ENCODE measurements around the gene MRTFB.
"Not testable (repeated sequence)": the region's sequence is repeated elsewhere in the genome, so short reads cannot be mapped to it uniquely, and the experiment has no call there.

Gene MRTFB

DNA sequence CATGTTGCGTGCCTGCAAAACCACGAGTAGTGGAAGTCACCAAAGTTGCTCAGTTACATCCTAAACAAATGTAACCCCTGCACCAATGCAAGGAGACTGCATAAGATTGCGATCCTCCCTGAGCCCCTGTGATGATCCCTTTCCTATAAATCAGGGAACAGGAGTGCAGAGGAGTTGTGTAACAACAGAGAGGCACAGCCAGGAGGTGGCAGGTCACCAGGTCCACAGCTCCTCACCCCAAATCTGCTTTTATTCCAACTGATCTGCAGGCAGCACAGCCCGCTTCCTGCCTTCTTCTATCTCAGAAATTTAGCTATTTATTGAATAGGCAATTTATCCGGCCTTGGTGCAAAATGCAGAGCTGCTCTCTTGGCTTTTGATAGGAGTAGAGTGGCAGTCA, 36.0 kb upstream of the MRTFB start:
- no peak for DNase-seq (ENCODE audit: extremely low spot score)
- CTCF ChIA-PET, result interaction anchor here (0.7 to 1.6 kb wide), 4 partner anchors 8 to 22 kb away, joined by 3 to 4 read pairs (median 3); no protein-coding TSS in a partner anchor
- TF ChIP-seq, protein P1, sequence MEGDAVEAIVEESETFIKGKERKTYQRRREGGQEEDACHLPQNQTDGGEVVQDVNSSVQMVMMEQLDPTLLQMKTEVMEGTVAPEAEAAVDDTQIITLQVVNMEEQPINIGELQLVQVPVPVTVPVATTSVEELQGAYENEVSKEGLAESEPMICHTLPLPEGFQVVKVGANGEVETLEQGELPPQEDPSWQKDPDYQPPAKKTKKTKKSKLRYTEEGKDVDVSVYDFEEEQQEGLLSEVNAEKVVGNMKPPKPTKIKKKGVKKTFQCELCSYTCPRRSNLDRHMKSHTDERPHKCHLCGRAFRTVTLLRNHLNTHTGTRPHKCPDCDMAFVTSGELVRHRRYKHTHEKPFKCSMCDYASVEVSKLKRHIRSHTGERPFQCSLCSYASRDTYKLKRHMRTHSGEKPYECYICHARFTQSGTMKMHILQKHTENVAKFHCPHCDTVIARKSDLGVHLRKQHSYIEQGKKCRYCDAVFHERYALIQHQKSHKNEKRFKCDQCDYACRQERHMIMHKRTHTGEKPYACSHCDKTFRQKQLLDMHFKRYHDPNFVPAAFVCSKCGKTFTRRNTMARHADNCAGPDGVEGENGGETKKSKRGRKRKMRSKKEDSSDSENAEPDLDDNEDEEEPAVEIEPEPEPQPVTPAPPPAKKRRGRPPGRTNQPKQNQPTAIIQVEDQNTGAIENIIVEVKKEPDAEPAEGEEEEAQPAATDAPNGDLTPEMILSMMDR (IDR thresholded peaks at IDR 0.05; ENCODE audit: control extremely low read depth, extremely low read depth, low read depth, missing control alignments), result no peak
- POLR2A ChIA-PET, result no interaction called here

DNA sequence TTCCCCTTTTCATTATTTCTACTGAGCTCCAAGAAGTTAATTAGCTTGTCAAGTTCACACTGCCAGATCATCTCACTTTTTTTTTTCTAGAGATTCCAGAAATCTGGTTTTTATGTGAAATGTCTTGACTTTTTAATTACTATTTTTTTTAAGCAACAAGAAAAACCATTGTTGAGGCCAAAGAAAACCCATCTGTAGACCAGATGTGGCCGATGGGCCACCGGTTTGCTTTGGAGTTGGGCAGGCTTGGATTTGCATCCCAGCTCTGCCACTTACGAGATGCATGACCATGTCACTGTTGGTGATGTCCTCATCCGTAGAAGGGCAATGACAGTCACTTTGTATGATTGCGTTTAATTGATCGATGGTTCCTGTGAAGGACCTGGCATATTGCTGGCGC, 34.2 kb upstream of the MRTFB start:
- ChIA-PET POLR2A (no interaction called here), CTCF (interaction anchor here (1.6 kb wide), 1 partner anchor 28 kb away, joined by 3 read pairs; no protein-coding TSS in a partner anchor)
- DNase-seq (ENCODE audit: extremely low spot score), result no peak
- TF ChIP-seq, protein P1 (IDR thresholded peaks at IDR 0.05; ENCODE audit: control extremely low read depth, extremely low read depth, low read depth, missing control alignments), result no peak

DNA sequence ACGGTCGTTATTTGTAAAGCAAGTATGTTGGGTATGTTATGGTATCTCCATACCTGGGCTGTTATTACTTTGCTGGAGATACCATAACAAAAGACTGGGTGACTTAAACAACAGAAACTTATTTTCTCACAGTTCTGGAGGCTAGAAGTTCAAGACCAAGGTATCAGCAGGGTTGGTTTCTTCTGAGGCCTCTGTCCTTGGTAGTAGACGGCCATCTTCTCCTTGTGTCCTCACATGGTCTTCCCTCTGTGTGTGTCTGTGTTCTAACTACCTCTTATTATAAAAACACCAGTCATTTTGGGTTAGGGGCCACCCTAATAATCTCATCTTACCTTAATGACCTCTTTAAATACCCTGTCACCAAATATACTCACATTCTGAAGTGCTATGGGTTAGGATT, 33.2 kb upstream of the MRTFB start:
- ChIA-PET CTCF (interaction anchor here (1.6 kb wide), 1 partner anchor 29 kb away, joined by 3 read pairs; no protein-coding TSS in a partner anchor), POLR2A (no interaction called here)
- no peak for DNase-seq (ENCODE audit: extremely low spot score)
- TF ChIP-seq, protein P1 (IDR thresholded peaks at IDR 0.05; ENCODE audit: control extremely low read depth, extremely low read depth, low read depth, missing control alignments), result no peak

DNA sequence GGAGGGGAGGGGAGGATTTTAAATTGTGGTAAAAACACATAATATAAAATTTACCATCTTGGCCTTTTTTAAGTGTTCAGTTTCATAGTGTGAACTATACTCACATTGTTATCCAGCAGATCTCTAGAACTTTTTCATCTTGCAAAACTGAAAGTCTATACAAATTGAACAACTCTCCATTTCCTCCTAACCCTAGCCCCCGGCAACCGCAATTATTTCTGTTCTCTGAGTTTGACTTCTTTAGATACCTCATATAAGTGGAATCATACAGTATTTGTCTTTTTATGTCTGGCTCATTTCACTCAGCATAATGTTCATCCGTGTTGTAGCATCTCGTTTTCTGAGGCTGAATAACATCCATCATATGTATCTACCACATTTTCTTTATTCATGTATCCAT, 30.0 kb upstream of the MRTFB start:
- POLR2A ChIA-PET, result no interaction called here
- TF ChIP-seq, protein P1 (IDR thresholded peaks at IDR 0.05; ENCODE audit: control extremely low read depth, extremely low read depth, low read depth, missing control alignments), result no peak
- DNase-seq (ENCODE audit: extremely low spot score), result no peak
- CTCF ChIA-PET, result no interaction called here

DNA sequence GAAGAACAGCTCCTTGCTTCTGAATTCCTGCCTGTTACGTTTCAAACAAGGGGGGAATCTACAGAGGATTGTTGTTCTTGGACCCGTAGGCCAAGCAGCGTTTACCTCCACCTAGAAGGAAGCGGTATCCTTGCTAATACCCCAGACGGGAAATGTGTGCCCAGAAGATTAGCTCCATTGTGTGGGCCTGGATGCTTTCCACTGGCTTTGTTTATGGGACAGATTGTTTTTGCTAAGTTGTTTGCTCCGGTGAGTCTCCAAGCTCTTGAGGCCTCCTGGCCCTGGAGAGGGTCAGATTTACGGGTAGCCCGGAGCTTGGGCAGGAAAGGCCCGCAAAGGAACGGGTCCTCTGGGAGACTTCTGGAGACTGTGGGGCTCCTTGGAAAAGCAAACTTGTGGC, 28.4 kb upstream of the MRTFB start:
- DNase-seq (ENCODE audit: extremely low spot score), result no peak
- ChIA-PET CTCF (interaction anchor here (1.6 kb wide), 1 partner anchor 17 kb away, joined by 3 read pairs; no protein-coding TSS in a partner anchor), POLR2A (no interaction called here)
- TF ChIP-seq, protein P1 (IDR thresholded peaks at IDR 0.05; ENCODE audit: control extremely low read depth, extremely low read depth, low read depth, missing control alignments), result no peak

DNA sequence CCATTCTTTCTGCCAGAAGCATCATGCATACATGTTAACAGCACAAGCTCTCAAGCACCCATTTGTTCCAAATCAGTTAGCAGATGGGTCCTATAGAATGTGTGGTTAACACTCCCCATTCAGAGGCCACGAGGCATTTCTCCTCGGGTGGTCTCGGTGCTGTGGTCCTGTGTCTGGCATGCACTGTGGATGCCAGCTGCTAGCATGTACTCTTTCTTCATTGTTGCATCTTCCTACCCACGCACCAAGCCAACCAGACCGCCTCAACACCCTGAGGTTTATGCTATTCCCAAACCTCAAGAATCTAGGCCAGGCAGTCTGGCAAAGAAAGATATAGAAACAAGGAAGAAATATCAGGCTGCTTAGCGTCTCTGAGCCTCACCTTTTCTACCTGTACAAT, 27.8 kb upstream of the MRTFB start:
- ChIA-PET CTCF (interaction anchor here (1.6 kb wide), 1 partner anchor 16 kb away, joined by 3 read pairs; no protein-coding TSS in a partner anchor), POLR2A (no interaction called here)
- TF ChIP-seq, protein P1 (IDR thresholded peaks at IDR 0.05; ENCODE audit: control extremely low read depth, extremely low read depth, low read depth, missing control alignments), result no peak
- DNase-seq (ENCODE audit: extremely low spot score), result no peak

DNA sequence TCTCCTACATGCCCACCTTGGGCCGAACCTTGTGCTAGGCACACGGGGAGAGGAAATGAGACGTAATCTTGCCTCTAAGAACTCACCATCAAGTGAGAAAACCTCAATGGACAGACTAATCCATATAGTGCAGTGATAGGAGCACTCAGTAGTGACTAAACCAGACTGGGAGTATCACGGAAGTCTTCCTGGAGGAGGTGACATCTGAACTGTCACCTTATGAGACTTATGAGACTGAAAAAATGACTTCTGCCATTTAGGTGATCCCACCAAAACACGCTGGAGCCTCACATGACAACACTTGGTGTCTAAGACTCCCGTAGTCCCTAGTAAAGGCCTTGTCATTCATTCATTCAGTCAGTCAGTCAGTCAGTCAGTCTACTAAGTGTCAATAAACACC, 27.3 kb upstream of the MRTFB start:
- TF ChIP-seq, protein P1 (IDR thresholded peaks at IDR 0.05; ENCODE audit: control extremely low read depth, extremely low read depth, low read depth, missing control alignments), result no peak
- no peak for DNase-seq (ENCODE audit: extremely low spot score)
- ChIA-PET CTCF (no interaction called here), POLR2A (no interaction called here)

DNA sequence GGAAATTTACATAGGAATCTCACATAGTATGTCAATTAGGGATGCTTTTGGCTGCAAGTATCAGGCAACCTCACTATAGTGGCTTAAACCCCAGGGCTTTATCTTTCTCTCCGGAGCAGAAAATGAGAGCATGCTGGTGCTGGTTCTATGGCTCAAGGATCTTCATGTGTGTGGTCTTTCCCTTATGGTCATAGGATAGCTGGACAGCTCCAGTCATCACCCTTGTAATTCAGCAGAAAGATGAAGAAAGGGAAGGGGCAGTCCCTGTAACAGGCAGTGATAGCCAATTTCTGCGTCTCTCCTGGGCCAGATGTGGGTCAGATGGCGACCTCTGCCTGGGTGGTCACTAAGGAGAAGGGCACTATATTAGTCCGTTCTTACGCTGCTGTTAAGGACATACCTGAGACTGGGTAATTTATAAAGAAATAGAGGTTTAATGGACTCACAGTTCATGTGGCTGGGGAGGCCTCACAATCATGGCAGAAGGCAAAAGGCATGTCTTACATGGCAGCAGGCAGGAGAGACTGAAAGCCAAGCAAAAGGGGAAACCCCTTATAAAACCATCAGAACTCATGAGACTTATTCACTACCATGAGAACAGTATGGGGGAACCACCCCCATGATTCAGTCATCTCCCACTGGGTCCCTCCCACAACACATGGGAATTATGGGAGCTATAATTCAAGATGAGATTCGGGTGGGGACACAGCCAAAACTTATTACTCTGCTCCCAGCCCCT, 23.8 kb upstream of the MRTFB start:
- CTCF ChIA-PET; DNase-seq (ENCODE audit: extremely low spot score); POLR2A ChIA-PET: not testable (repeated sequence)

All from GM10248 (cell line).